ENCODE results near the gene AGRN.
A peak's percentile ranks its signal among the peaks of the same experiment; 100 is the strongest.
"Not testable (repeated sequence)": the region's sequence is repeated elsewhere in the genome, so short reads cannot be mapped to it uniquely, and the experiment has no call there.

Gene AGRN

GRCh38 chr1:981955-982558 lies 37.9 kb upstream of the AGRN start, which contains the start of gene PERM1:
PERM1 (minus strand) TSS chr1:982093; CDS start chr1:981029, 1,064 bp downstream.
- DNase-seq (ENCODE audit: low spot score): no peak

- no peak for DNase-seq (ENCODE audit: low spot score)
Observed at GRCh38 chr1:982765-983436, 37.0 kb upstream of the AGRN start.

GRCh38 chr1:983798-984475 lies 36.0 kb upstream of the AGRN start:
- DNase-seq (ENCODE audit: low spot score): peak; percentile 84

- no peak for DNase-seq (ENCODE audit: low spot score)
Observed at GRCh38 chr1:984476-984814, 35.5 kb upstream of the AGRN start.

GRCh38 chr1:985126-985525 lies 34.8 kb upstream of the AGRN start:
- no peak for DNase-seq (ENCODE audit: low spot score)

- DNase-seq (ENCODE audit: low spot score): not testable (repeated sequence)
Observed at GRCh38 chr1:988061-988460, 31.9 kb upstream of the AGRN start.

- not testable (repeated sequence) for DNase-seq (ENCODE audit: low spot score)
Observed at GRCh38 chr1:991275-991674, 28.6 kb upstream of the AGRN start.

GRCh38 chr1:991895-992294 lies 28.0 kb upstream of the AGRN start:
- no peak for DNase-seq (ENCODE audit: low spot score)

- no peak for DNase-seq (ENCODE audit: low spot score)
Observed at GRCh38 chr1:992362-992761, 27.6 kb upstream of the AGRN start.

GRCh38 chr1:993379-993995 lies 26.4 kb upstream of the AGRN start:
- DNase-seq (ENCODE audit: low spot score): no peak

- not testable (repeated sequence) for DNase-seq (ENCODE audit: low spot score)
Observed at GRCh38 chr1:994546-994945, 25.4 kb upstream of the AGRN start.

- peak; percentile 21 for DNase-seq (ENCODE audit: low spot score)
Observed at GRCh38 chr1:995665-996633, 24.0 kb upstream of the AGRN start.

GRCh38 chr1:996851-997712 lies 22.8 kb upstream of the AGRN start:
- peak; percentile 15 for DNase-seq (ENCODE audit: low spot score)

- DNase-seq (ENCODE audit: low spot score): no peak
Observed at GRCh38 chr1:997713-997992, 22.3 kb upstream of the AGRN start.

GRCh38 chr1:997993-998744 lies 21.8 kb upstream of the AGRN start:
- DNase-seq (ENCODE audit: low spot score): no peak

GRCh38 chr1:998745-998994 lies 21.2 kb upstream of the AGRN start:
- no peak for DNase-seq (ENCODE audit: low spot score)

- DNase-seq (ENCODE audit: low spot score): peak; percentile 61
Observed at GRCh38 chr1:998995-999724, 20.8 kb upstream of the AGRN start.

GRCh38 chr1:999725-1000356 lies 20.1 kb upstream of the AGRN start, which contains the start of gene HES4:
HES4 (minus strand) TSS chr1:1000097; CDS start chr1:999973, 124 bp downstream.
- DNase-seq (ENCODE audit: low spot score): peak; percentile 96

GRCh38 chr1:1000357-1001056 lies 19.4 kb upstream of the AGRN start:
- peak; percentile 97 for DNase-seq (ENCODE audit: low spot score)

Measured in AG08396 (cell line).